AG10803 (cell line): ENCODE results near the gene OCIAD2.
"Not testable (repeated sequence)": the region's sequence is repeated elsewhere in the genome, so short reads cannot be mapped to it uniquely, and the experiment has no call there.

ENCODE experiments used
- DNase-seq: peaks from one replicate; pipeline ENCODE4 v3.0.0; 2010; ENCODE audit warnings: low read depth
- H3K4me3 ChIP-seq: 2 replicates; pipeline ENCODE4 v1.5.1; 2011; ENCODE audit warnings: mild to moderate bottlenecking, low read length, control low read depth
- TF ChIP-seq, protein P1 (sequence below): conservative IDR thresholded peaks from 2 replicates; pipeline ENCODE4 v1.5.1; 2011; ENCODE audit warnings: mild to moderate bottlenecking, low read length, control low read depth, inconsistent platforms

The OCIAD2 gene

GRCh38 chr4:48877827-48878535 lies 28.6 kb downstream of the OCIAD2 start:
- H3K4me3 ChIP-seq, result no peak overlapping the region
- no peak for DNase-seq
- TF ChIP-seq, protein P1, sequence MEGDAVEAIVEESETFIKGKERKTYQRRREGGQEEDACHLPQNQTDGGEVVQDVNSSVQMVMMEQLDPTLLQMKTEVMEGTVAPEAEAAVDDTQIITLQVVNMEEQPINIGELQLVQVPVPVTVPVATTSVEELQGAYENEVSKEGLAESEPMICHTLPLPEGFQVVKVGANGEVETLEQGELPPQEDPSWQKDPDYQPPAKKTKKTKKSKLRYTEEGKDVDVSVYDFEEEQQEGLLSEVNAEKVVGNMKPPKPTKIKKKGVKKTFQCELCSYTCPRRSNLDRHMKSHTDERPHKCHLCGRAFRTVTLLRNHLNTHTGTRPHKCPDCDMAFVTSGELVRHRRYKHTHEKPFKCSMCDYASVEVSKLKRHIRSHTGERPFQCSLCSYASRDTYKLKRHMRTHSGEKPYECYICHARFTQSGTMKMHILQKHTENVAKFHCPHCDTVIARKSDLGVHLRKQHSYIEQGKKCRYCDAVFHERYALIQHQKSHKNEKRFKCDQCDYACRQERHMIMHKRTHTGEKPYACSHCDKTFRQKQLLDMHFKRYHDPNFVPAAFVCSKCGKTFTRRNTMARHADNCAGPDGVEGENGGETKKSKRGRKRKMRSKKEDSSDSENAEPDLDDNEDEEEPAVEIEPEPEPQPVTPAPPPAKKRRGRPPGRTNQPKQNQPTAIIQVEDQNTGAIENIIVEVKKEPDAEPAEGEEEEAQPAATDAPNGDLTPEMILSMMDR, result no peak

DNA sequence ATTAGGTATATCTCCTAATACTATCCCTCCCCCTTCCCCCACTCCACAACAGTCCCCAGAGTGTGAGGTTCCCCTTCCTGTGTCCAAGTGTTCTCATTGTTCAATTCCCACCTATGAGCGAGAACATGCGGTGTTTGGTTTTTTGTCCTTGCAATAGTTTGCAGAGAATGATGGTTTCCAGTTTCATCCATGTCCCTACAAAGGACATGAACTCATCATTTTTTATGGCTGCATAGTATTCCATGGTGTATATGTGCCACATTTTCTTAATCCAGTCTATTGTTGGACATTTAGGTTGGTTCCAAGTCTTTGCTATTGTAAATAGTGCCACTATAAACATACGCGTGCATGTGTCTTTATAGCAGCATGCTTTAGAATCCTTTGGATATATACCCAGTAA lies 41.9 kb downstream of the OCIAD2 start:
- not testable (repeated sequence) for H3K4me3 ChIP-seq, DNase-seq

DNA sequence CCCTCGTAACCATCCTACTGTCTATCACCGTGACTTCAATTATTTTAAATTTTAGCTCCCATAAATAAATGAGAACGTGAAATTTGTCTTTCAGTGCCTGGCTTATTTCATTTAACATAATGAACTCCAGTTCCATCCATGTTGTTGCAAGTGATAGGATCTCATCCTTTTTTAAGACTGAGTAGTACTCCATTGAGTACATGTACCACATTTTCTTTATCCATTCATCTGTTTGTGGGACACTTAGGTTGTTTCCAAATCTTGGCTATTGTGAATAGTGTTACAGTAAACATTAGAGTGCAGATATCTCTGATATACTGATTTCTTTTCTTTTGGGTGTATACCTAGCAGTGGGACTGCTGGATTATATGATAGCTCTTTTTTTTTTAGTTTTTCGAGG lies 42.8 kb downstream of the OCIAD2 start:
- TF ChIP-seq, protein P1, result no peak
- no peak for DNase-seq
- H3K4me3 ChIP-seq, result no peak overlapping the region

DNA sequence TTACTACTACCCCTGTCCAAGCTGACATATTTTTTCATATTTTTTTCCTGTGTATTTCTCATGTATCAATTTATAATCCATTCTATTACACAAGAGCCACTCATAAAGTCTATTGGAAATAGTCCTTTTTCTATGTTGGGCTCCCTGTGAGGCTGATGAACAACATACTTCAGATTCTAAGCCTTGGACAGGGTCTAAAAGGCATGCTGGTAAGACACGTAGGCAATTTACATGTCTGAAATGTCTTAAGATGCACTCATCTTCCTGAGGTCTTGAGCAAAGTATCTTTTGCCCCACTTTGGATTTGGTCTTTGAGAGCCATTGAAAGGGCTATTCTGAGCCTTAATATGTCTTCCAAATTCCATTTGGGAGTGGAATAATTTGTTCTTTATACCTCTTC lies 43.9 kb downstream of the OCIAD2 start:
- TF ChIP-seq, protein P1, result no peak
- DNase-seq, result peak; percentile 1
- H3K4me3 ChIP-seq, result no peak overlapping the region

- no peak overlapping the region for H3K4me3 ChIP-seq
- DNase-seq, result no peak
- TF ChIP-seq, protein P1, result no peak
Measured at GRCh38 chr4:48862038-48862437, 44.5 kb downstream of the OCIAD2 start.

GRCh38 chr4:48858130-48858529 lies 48.4 kb downstream of the OCIAD2 start:
- H3K4me3 ChIP-seq, result no peak overlapping the region
- DNase-seq, result peak; percentile 2
- TF ChIP-seq, protein P1, result no peak

DNA sequence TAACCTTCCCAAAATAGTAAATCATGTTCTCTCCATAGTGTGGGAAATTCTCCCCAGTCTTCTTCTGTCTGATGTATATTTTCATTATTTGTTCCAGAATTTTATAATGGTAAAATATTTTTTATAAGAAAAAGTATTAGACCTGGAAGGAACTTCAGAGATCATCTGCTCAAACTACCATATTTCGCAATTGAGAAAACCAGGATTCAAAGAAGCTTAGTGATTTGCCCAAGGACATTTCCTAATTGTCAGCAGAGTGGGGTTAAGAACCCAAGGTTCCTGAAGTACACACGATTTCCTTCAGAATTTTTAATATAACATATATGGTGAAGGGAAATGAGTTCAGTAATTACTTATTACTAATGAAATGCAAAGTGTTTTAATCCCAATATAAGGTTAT lies 51.6 kb downstream of the OCIAD2 start:
- peak; percentile 6 for DNase-seq
- TF ChIP-seq, protein P1, result no peak
- H3K4me3 ChIP-seq, result no peak overlapping the region

- TF ChIP-seq, protein P1, result no peak
- no peak overlapping the region for H3K4me3 ChIP-seq
- DNase-seq, result no peak
Measured at GRCh38 chr4:48854395-48854683, 52.2 kb downstream of the OCIAD2 start.
